ENCODE data around the gene NFIB.
A peak's percentile ranks its signal among the peaks of the same experiment; 100 is the strongest.

The NFIB gene

DNA sequence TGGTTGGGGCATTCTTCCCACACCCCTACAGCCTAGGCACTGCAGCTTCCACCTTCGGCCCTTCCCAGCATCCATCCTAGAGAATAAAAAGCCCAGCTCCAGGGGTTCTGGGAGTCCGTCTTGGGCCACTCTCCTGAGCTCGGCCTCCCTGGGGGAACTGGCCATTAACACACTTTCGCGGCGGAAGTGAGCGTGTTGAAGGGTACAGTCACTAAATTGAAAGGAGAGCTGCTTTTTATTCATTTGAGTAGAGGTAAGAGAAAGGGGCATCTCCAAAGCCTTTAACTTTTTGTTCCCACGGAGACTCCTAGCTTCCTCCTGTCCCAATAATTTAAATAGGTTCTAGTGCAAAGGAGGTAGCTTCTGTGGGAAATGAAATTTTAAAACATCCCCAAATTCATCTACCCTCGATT, 31.0 kb upstream of the NFIB start:
- no peak for DNase-seq (ENCODE audit: low read depth)

DNA sequence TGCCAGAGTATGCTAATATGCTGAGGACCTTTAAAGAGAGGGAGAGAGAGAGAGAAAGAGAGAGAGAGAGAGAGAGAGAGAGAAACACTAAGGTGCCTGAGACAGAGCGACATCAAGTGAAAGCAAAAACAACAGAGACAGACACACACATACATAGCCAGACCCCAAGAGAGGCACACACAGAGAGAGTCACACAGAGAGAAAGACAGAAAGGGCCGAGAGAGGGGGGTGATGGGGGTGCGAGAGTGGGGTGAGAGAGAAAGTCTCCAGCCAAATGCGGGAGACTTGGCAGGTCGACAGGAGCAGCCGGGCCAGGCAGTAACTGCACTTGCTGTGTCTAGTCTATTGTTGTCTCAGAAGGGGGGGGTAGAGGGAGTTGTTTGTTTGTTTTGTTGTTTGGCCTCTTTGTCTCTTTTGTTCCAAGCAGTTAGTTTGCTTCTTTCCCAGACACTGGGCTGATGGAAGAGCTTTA, 30.1 kb upstream of the NFIB start:
- no peak for DNase-seq (ENCODE audit: low read depth)

DNA sequence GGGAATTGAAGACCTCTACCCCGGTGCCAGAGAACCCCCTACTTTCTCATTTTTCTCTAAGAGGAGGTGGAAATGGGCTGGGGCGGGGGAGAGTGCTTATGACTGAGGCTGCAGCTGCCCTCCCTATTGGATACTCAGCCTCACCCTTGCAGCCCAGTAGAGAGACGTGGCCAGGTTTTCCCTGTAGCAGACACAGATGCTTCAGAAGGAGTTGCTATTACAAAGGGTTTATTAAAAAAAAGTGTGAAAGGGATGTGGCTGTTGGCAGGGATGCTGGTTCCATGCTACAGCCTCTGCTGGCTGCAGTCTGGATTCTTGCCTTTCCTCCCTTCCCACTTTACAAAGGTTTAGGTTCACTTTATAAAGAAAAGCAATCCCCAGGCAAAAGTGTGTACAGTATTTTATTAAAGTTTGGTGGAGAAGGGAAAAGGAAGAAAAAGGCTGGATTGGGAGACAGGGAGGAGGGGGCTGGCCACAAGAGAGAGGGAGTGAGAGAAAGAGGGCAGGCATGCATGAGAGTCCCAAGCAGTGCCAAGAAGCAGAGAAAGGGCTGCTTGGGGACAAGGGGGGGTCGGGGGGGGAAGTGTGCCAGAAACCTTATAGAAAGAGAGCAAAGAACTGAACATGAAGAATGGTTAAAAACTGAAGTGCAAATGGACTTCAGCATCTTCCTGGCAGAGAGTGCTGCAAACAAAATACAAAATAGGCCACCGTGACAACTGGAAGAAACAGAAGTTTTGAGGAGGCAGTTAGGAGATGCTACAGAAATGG, 29.5 kb upstream of the NFIB start:
- DNase-seq (ENCODE audit: low read depth), result no peak

DNA sequence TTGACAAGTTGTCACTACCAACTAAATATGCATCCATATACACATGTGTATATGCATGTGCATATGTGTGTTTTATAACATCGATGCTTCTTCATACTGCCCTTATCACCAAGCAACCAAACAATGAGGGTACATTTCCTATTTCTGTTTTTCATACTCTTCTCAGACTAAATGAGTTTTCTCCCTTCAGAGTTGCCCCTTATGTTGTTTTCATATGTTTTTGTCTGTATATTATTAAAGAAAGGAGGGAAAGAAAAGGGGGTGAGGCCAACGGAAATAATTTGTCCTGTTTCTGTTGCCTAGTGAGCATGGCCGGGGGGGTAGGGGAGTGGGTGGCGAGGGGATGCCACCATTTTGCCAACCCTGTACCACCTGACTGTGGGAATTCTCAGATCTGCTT, 28.8 kb upstream of the NFIB start:
- DNase-seq (ENCODE audit: low read depth), result no peak

DNA sequence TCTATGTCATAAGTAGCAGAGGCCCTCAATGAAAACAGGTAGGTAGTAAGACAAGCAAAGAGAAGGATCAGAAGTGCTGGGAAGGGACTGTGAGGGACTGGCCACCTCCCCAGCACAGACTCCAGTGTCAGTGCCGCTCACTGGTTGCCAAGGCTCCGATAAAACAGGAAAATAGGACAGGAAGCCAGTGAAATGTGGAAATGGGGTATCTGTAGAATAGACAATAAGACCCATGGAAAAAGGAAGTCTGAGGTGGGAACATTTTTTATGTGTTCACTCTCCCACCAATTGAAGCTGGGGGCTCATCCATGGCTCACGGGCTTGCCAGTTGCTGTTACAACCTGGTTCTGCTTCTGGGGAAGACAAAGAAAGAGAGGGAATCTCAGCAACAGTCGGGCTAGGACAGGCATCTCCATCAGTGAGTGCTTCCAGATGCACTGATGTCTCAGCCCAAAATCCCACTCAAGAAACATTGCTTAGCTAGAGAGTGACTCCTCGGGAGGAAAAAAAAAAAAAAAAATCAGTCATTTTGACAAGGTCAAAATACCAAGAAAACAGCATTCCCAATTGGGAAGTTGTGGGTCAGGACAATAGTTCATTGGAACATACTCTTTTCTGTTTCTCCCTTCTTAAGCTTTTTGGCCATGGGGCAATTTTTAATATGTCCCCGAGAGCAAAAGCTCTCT, 27.6 kb upstream of the NFIB start:
- DNase-seq (ENCODE audit: low read depth), result no peak

DNA sequence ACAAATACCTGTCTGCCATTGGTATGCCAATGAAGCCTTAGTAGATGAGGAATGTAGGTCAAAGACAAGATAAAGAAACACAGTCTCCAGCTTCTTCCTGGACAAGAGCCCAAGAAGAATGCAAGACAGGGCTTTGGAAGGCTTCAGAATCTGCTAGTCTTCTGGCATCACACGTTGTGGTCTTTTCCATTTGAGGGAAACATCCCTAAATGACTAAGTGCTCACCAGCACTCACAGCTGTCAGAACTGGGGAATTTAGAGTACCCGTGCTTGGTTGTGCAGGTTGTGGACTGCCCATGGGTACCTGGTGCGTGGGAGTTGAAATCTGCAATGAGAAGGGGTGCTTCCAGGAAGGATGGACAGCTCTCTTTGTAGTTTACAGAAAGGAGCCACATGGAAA, 27.1 kb upstream of the NFIB start:
- no peak for DNase-seq (ENCODE audit: low read depth)

DNA sequence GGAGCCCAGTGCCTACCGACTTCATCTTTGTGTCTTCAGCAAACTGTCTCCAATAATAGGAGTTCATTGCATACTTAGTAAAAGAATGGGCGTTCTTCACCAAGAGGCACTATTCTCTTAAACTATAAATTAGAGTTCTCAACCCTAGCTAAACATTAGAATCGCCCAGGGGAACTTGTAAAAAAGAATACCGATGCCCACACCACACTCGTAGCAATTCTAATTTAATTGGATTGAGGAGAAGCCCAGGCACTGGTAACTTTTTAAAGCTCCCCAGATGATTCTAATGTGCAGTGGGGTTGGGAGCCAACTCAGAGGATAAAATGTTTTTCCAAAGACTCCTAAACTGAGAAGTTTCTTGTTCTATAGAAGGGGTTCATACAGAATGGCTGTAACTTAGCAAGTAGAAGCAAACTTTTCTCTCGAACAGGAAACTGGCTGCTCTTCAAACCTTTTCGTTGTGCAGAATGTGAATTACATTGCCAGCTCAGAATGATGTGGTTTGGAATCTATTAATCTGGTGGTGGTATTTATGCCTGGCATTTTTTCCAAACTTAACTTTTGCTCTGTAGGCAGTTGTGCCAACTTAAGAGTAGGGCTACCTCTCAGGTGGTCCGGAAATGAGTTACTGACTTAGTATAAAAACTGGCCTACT, 26.4 kb upstream of the NFIB start:
- DNase-seq (ENCODE audit: low read depth), result no peak

DNA sequence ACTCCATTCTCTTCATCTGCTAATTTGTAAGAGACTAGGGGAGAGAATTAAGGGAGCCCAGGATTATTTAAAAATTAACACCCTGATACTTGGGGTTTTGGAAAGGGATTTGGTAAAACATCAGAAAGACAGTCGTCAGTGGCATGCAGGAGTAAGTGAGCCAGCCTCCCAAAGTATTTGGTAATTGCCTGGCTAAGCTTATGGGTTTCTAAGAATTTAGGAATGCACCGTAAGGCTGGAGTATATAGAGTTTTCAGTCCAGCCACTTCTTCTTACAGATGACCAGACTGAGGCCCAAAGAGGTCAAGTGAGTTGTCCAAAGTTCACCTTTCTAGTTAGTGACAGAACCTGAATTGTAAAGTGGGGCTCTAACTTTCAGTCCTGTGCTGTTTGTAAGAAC, 25.8 kb upstream of the NFIB start:
- no peak for DNase-seq (ENCODE audit: low read depth)

DNA sequence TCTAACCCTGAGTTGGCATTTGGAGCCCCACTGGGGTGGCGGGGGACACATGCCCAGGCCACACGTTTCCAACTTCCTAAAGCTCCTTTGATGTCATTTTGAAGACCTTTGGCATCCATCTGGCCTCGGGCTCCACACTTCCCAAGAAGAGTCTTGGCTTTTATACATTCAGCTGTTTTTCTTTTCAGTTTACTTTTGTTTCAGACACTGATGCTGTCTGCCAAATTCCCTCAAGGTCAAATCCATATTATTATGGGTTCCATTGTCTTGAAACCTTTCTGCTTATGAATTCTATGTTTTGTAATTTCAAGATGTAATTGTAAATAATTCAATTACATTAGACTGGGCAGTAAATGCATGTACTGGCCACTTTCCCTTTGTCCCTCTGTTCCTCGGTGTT, 23.7 kb upstream of the NFIB start:
- DNase-seq (ENCODE audit: low read depth), result no peak

DNA sequence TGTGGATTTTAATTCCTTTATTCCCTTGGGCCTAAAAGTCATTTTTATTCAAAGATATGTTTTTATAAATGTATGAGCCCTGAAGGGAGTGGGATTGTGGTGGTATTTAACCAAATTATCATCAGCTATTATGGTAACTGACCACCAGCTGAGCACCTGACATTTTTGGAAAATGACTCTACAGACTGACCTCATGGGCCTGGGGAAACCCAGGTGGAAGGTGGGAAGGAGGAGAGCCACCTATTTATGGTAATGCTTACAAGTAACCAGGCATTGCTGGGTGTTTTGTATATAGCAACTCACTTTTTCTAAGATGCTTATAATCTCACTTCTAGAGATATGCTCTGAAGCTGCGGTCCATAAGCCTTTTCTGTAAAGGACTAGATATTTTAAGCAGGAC, 22.3 kb upstream of the NFIB start:
- DNase-seq (ENCODE audit: low read depth), result no peak

DNA sequence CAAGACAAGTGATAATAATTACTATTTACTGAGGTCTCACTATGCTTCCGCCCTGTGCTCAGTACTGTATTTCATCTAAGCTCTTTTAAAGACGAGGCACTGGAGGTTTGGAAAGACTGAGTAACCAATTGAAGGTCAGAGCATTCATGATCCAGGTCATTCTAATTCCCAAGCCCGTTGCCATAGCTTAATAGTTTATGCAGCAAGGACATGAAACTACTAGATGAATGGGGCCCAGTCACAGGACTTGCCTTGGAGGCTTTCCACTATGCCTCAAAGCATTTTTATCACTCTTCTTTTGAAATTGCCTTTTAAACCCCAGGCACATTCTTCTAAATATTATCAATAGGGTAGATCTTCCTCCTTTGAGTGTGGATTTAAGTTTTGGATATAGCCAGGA, 17.2 kb upstream of the NFIB start:
- DNase-seq (ENCODE audit: low read depth), result no peak

DNA sequence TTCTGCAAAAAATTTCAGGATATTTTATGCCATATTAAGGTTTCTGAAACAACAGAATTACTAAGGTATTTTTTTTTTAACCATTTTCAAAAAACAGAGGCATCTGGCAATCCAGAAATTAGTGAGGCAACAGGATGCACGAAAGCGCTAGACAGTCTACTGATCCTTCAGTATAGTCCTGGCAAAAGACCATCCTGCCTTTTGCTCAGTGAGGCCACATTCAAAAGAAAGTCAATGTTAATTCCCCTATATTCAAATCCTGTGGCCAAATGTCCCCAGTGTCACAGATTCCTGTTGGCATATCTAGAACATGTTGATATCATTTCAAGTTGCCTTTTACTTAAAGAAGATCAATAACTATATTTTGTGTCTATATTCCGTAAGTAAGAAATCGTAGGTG, 13.1 kb upstream of the NFIB start:
- DNase-seq (ENCODE audit: low read depth), result no peak

DNA sequence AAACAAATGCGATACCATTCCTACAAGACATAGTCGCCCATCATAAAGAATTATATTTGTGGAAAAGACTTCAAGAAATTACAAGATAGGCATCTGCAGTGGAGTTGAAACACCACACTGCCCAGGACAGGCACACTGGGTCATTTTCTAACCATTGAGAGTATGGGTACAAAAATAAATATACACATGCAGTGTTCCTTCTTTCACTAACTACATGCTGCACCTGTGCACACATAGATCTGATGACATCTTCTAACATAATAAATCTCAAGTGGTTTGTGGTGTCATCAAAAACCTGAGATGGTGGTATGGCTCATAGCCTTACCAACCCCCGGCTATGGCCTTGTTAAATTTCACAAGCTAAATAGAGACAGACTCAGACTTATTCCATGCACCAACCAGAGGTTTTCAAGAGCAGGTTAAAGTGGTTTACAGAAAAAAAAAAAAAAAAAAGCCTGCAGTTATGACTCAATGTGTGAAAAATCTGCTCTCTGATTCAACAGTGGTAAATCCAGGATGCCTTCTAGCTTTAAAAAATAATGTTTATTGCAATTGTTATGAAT, 12.4 kb upstream of the NFIB start:
- DNase-seq (ENCODE audit: low read depth), result no peak

DNA sequence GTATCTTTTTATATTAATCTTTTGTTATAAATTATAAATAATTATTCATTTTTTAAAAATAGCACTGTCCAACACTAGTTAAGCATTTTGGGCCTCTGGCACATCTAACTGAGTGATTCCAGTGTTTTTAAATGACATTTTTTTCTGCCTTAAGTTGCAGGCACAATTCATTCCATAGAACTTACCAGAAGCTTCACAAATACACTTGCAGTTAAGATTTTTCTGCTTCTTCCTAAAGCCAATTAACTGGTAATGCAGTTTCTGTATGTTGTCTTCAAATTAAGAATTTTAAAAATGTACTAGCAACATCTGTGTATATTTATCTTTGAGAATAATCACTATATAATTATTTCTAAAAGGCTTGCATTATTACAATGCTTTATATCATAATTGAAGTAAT, 11.2 kb upstream of the NFIB start:
- no peak for DNase-seq (ENCODE audit: low read depth)

DNA sequence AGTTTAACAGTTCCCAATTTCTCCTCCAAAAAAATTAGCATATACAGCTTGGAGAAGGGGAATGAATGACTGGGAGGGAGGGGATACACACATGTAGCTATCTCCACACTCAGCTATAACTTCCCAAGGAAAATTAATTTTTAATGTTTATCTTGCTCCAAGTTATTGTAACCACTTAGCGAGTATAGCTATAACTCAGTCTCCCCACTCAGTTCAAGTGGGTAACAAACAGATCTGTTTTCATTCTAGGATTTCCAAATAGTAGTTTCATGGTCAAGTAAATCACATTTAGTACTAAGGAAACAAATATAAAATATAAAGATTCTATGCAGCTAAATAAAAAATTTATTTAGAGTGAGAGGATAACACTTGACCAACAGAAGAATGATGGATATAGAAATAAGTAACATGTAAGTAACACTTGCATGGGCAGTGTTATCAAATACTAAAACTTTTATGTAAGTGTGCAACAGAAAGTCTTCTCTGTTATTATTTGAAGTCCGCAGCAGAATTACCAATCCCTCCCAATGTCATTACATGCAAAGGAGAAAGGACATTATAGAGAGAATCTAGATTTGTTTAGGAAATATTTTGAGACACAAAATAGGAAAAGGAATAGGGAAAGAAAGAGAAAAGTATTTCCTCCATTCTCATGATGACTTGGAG, 10.2 kb upstream of the NFIB start:
- no peak for DNase-seq (ENCODE audit: low read depth)

DNA sequence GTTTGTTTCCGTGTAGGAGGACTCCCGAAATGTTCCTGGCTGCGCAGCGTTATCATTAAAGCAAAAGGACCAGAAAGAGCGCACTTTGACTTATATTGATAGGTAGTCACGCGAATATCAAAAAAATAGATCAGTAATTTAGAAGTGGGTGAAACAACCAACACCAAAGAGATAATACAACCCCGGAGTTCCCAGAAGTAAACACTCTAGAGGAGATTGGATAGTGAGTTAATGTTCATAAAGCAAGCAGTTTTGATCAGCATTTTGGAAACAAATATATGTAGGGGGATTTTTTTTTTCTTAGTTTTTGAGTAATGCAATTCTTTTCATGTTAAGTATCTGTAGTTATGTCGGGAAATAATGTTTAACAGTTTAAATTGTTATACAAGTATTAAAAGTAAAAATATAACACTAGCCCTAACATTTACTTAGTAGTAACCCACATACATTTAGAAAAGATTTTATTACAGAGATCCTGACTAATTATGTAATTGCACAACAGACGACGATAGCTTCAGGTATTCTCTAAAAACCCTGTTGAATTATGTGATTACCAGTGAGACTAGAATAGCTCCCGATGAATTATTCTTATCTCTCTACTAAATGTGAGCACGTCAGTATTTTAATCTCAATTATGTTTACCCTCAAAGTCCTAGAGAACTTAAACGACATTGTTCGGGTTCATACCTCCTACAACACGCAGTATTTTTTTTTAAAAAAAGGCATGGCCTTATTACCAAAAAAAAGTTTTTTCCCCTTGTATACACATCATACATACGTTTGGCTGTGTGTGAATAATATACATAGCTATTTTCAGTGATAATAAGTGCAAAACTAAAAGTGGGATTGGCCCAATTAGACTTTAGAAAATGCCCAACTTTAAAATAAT, 9.4 kb upstream of the NFIB start:
- DNase-seq (ENCODE audit: low read depth), result no peak

DNA sequence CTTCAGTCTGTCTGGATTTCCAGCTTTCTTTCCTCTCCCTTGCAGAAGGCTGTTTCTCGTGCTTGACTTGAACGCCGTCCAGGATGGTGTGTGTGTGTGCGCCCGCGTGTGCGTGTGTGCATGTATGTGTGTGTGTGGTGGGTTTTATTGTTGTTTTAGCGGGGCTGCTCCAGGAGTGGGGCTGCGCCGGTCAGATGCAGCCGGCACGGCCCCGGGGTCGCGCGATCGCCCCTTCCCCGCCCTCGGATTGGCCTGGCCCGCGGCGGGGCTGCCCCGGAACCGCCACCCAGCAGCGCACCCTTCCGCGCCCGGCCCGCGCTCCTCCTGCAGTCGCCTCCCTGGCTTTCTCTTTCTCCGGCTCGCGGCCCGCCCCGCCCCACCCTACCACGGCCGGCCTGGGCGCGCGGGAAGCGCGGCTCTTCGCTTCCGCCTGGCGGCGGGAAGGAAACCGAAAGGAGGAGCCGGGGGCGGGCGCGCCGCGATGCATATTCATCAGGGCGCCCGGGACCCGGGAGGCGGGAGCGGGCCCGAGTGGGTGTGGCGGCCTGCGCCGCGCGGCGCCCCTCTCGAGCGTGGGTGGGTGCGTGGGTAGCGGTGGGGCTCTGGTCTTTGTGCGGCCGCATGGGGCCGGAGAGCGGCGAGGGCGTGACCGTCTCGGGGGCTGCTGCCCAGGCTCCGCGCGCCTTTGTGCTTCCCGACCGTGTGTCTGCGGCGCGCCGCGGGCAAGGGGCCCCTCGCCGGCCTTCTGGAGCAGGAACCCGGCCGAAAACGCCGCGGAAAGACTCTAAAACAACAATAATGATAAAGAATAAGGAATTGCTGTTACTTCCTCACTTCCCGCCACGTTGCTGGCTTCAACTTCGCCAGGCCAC, 8.5 kb upstream of the NFIB start:
- peak; percentile 49 for DNase-seq (ENCODE audit: low read depth)

DNA sequence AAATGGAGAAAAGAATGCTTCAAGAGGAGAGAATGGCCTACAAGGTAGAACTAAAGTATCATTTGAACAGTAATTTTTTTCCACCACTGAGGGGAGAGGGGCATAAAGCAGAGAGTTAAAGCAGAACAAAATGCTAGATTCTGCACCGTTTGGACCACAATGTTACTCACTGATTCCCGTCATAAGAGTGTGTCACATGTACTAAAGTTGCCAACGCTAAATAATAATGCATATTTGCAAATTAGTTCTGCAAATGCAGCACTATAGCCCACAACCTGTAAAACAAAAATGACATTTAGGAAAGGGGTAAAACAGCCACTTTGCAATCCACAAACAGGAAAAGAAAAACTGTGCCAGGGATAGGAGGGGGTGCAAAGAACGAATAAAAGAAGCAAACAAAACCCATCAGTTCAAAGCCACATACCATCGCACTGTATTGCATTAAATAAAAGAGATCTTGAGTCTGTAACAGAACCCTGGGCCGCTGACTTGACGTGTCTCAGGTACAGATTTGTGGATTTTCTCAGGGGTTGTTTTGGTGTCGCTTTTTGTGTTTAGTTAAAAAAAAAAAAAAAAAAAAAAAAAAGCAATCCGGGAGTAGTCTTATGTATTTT, 7.7 kb upstream of the NFIB start:
- no peak for DNase-seq (ENCODE audit: low read depth)

DNA sequence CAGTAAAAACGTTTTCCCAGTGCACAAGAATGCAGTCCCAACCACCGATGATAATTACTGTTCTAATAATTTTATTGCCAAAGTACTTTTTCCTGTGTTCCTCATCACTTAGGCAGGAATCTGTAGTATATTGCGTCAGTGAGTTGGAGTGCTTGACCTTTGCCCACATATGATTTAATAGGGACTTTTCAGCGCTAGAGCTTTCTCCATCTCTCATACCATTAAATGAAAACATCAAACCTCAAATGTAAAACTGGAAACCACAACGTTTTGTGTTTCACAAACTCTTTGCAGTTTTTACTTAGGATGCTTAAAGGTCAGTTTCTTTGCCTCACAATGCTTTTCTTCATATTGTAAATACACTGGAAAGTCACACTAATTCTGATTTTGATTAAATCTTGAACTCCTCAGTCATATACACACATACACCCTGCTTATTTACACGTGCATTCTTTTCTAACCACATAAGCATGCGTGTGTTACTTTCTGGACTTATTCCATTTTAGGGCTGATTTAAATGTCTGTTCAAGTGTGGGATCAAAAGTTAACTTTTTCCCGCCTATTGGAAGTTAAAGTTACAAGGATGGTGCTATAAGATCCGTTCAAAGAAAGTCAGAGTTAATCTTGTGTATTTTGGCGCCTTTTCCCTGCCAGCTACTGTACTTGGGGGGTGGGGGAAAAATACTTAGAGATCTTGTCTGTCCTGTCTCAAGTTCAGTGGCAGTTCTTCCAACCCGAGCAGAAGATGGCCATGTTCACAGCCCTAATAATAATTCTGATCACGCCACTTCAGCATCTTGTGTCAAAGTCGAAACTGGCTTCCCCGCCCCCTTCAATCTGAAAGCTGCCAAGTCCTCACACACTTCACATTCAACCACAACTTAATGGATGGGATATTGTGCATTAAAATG, 6.6 kb upstream of the NFIB start:
- no peak for DNase-seq (ENCODE audit: low read depth)
